ENCODE data around the gene RPS6KB1. TPM values are rescaled to one million over a fixed set of nuclear protein-coding genes. Genes with fewer than 3 reads are reported as not detected.

The RPS6KB1 gene
- total RNA-seq, 2 experiments from 2014 or later = 31.1 to 47.1 TPM

GRCh38 chr17:59893676-59894100 is 767 bp downstream of the RPS6KB1 start:
- DNase-seq (ENCODE audit: low spot score) = no peak
- Histone ChIP-seq H3K4me2 (ENCODE audit: low read length) (peak overlapping the region; percentile 83), H3K36me3 (ENCODE audit: insufficient read depth, low read length) (peaks cover 25% of the 10 kb centered on the region), H3K27ac (ENCODE audit: low read depth, low read length, poor library complexity, severe bottlenecking) (peak overlapping the region; percentile 70), H2AFZ (ENCODE audit: low read length) (peak overlapping the region; percentile 48; the same call in 1 of the 2 replicates), H3K79me2 (ENCODE audit: insufficient read depth, low read depth, low read length) (peaks cover 73% of the 10 kb centered on the region), H4K20me1 (ENCODE audit: insufficient read depth, low read length) (0 out of 2 replicates have a peak, but pooled peaks cover 5% of the 10 kb centered on the region), H3K4me3 (ENCODE audit: low read depth, low read length, poor library complexity, severe bottlenecking) (peak overlapping the region; percentile 78), H3K9me3 (ENCODE audit: low read length) (no peaks in the 10 kb centered on the region), H3K9me2 (ENCODE audit: insufficient read depth, low read length) (no peaks in the 10 kb centered on the region), H3K4me1 (ENCODE audit: insufficient read depth, low read length, poor library complexity, severe bottlenecking) (peaks cover 13% of the 10 kb centered on the region)
- CTCF ChIA-PET (ENCODE audit: unreplicated experiment) = interaction anchor here (0.6 kb wide), 1 partner anchor 11 kb away, joined by 3 read pairs; no protein-coding TSS in a partner anchor
- intact Hi-C loops (cut with micrococcal nuclease; ENCODE audit: unreplicated experiment) = loop anchor here (5.0 kb wide), 1 partner anchor 736 kb away; the partner anchor contains the start of genes PRR11 and SKA2
- POLR2A ChIA-PET = interaction anchor here (0.5 to 1.8 kb wide), 5 partner anchors 19 to 236 kb away, joined by 3 to 6 read pairs (median 4); no protein-coding TSS in a partner anchor
- BruUV-seq (replicated peaks) = no TSS peak
- no peak for TF ChIP-seq EZH2phosphoT487 (IDR thresholded peaks at IDR 0.05; ENCODE audit: borderline replicate concordance, low read depth, low read length)
- TF ChIP-seq, protein P1, sequence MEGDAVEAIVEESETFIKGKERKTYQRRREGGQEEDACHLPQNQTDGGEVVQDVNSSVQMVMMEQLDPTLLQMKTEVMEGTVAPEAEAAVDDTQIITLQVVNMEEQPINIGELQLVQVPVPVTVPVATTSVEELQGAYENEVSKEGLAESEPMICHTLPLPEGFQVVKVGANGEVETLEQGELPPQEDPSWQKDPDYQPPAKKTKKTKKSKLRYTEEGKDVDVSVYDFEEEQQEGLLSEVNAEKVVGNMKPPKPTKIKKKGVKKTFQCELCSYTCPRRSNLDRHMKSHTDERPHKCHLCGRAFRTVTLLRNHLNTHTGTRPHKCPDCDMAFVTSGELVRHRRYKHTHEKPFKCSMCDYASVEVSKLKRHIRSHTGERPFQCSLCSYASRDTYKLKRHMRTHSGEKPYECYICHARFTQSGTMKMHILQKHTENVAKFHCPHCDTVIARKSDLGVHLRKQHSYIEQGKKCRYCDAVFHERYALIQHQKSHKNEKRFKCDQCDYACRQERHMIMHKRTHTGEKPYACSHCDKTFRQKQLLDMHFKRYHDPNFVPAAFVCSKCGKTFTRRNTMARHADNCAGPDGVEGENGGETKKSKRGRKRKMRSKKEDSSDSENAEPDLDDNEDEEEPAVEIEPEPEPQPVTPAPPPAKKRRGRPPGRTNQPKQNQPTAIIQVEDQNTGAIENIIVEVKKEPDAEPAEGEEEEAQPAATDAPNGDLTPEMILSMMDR (conservative IDR thresholded peaks at IDR 0.05; ENCODE audit: low read length) = no peak

DNA sequence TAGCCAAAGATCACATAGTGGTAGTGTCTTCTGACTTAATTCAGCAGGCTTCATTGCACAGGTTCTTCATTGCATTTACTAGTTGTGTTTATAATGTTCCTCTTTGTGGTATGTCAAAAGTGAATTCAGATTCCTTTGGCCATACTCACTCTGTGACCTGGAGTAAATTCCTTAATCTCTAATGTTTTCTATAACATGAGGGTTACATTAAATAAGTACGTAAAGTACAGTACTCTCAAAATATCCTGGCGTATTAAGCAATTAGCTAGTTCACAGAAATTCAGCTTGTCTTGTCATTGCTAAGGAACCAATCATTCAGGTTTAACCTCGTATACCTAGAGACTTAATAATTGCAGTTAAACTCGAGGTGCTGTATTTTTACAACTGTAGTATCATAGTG is 4.2 kb downstream of the RPS6KB1 start:
- Histone ChIP-seq H3K9me3 (ENCODE audit: low read length) (no peaks in the 10 kb centered on the region), H3K4me1 (ENCODE audit: insufficient read depth, low read length, poor library complexity, severe bottlenecking) (peaks cover 8% of the 10 kb centered on the region), H2AFZ (ENCODE audit: low read length) (no peak overlapping the region), H3K4me2 (ENCODE audit: low read length) (no peak overlapping the region), H3K79me2 (ENCODE audit: insufficient read depth, low read depth, low read length) (peaks cover 85% of the 10 kb centered on the region), H3K9me2 (ENCODE audit: insufficient read depth, low read length) (no peaks in the 10 kb centered on the region), H4K20me1 (ENCODE audit: insufficient read depth, low read length) (0 out of 2 replicates have a peak, but pooled peaks cover 5% of the 10 kb centered on the region), H3K4me3 (ENCODE audit: low read depth, low read length, poor library complexity, severe bottlenecking) (no peak overlapping the region), H3K27ac (ENCODE audit: low read depth, low read length, poor library complexity, severe bottlenecking) (no peak overlapping the region), H3K36me3 (ENCODE audit: insufficient read depth, low read length) (peaks cover 42% of the 10 kb centered on the region)
- TF ChIP-seq, protein P1 (conservative IDR thresholded peaks at IDR 0.05; ENCODE audit: low read length) = no peak
- no peak for TF ChIP-seq EZH2phosphoT487 (IDR thresholded peaks at IDR 0.05; ENCODE audit: borderline replicate concordance, low read depth, low read length)
- no peak for DNase-seq (ENCODE audit: low spot score)
- intact Hi-C loops (cut with micrococcal nuclease; ENCODE audit: unreplicated experiment) = no loop called here
- TSS peak; percentile 46 for BruUV-seq (replicated peaks)
- ChIA-PET POLR2A (no interaction called here), CTCF (ENCODE audit: unreplicated experiment) (no interaction called here)

GRCh38 chr17:59899099-59899498 is 6.2 kb downstream of the RPS6KB1 start:
- H3K27ac ChIP-seq (ENCODE audit: low read depth, low read length, poor library complexity, severe bottlenecking) = no peak overlapping the region
- no peak overlapping the region for H3K4me2 ChIP-seq (ENCODE audit: low read length)
- CTCF ChIA-PET (ENCODE audit: unreplicated experiment) = no interaction called here
- H4K20me1 ChIP-seq (ENCODE audit: insufficient read depth, low read length) = 0 out of 2 replicates have a peak, but pooled peaks cover 1% of the 10 kb centered on the region
- DNase-seq (ENCODE audit: low spot score) = no peak
- TF ChIP-seq, protein P1 (conservative IDR thresholded peaks at IDR 0.05; ENCODE audit: low read length) = no peak
- no peak for TF ChIP-seq EZH2phosphoT487 (IDR thresholded peaks at IDR 0.05; ENCODE audit: borderline replicate concordance, low read depth, low read length)
- H3K9me2 ChIP-seq (ENCODE audit: insufficient read depth, low read length) = no peaks in the 10 kb centered on the region
- H3K4me3 ChIP-seq (ENCODE audit: low read depth, low read length, poor library complexity, severe bottlenecking) = no peak overlapping the region
- H2AFZ ChIP-seq (ENCODE audit: low read length) = no peak overlapping the region
- H3K79me2 ChIP-seq (ENCODE audit: insufficient read depth, low read depth, low read length) = peaks cover 91% of the 10 kb centered on the region
- H3K36me3 ChIP-seq (ENCODE audit: insufficient read depth, low read length) = peaks cover 46% of the 10 kb centered on the region
- no TSS peak for BruUV-seq (replicated peaks)
- peaks cover 7% of the 10 kb centered on the region for H3K4me1 ChIP-seq (ENCODE audit: insufficient read depth, low read length, poor library complexity, severe bottlenecking)
- intact Hi-C loops (cut with micrococcal nuclease; ENCODE audit: unreplicated experiment) = no loop called here
- POLR2A ChIA-PET = interaction anchor here (0.6 kb wide), 1 partner anchor 45 kb away, joined by 5 read pairs; no protein-coding TSS in a partner anchor
- H3K9me3 ChIP-seq (ENCODE audit: low read length) = no peaks in the 10 kb centered on the region
